GM06990 (cell line): ENCODE results near the gene AEBP2.
"Not testable (repeated sequence)": the region's sequence is repeated elsewhere in the genome, so short reads cannot be mapped to it uniquely, and the experiment has no call there.

Experiments used
- DNase-seq: peaks from one replicate; pipeline ENCODE4 v3.0.0-alpha.2; 2011; ENCODE audit not compliant: insufficient read length; ENCODE audit errors: extremely low read depth
- H3K27me3 ChIP-seq: replicated peaks from 2 replicates; pipeline ENCODE4 v1.6.0; 2011; ENCODE audit warnings: low read length; ENCODE audit not compliant: control insufficient read depth, insufficient read depth
- H3K36me3 ChIP-seq: 2 replicates; pipeline ENCODE4 v1.5.1; 2011; ENCODE audit warnings: low read length; ENCODE audit not compliant: control insufficient read depth, insufficient read depth
- H3K4me3 ChIP-seq: replicated peaks from 2 replicates; pipeline ENCODE4 v1.5.1; 2011; ENCODE audit warnings: low read depth, mild to moderate bottlenecking, control low read depth, low read length
- CTCF ChIP-seq: IDR thresholded peaks from 2 replicates; pipeline ENCODE4 v1.5.1; 2011; ENCODE audit warnings: low read length, control low read depth, mild to moderate bottlenecking, inconsistent platforms; ENCODE audit not compliant: insufficient read depth, poor library complexity, severe bottlenecking

Gene AEBP2

GRCh38 chr12:19419086-19419485 lies 20.2 kb upstream of the AEBP2 start:
- Histone ChIP-seq H3K36me3 (no peaks in the 10 kb centered on the region), H3K4me3 (no peak overlapping the region), H3K27me3 (no peaks in the 10 kb centered on the region)
- no peak for TF ChIP-seq CTCF
- DNase-seq, result no peak

- no peaks in the 10 kb centered on the region for H3K27me3 ChIP-seq
- no peak for TF ChIP-seq CTCF
- no peak overlapping the region for H3K4me3 ChIP-seq
- H3K36me3 ChIP-seq, result no peaks in the 10 kb centered on the region
- no peak for DNase-seq
Measured at GRCh38 chr12:19421503-19422282, 17.6 kb upstream of the AEBP2 start.

GRCh38 chr12:19423166-19423930 lies 15.9 kb upstream of the AEBP2 start:
- DNase-seq, result no peak
- Histone ChIP-seq H3K4me3 (no peak overlapping the region), H3K36me3 (no peaks in the 10 kb centered on the region), H3K27me3 (no peaks in the 10 kb centered on the region)
- no peak for TF ChIP-seq CTCF

- no peaks in the 10 kb centered on the region for H3K36me3 ChIP-seq
- no peak overlapping the region for H3K4me3 ChIP-seq
- DNase-seq, result no peak
- TF ChIP-seq CTCF, result no peak
- no peaks in the 10 kb centered on the region for H3K27me3 ChIP-seq
Measured at GRCh38 chr12:19428246-19428645, 11.0 kb upstream of the AEBP2 start.

- H3K36me3 ChIP-seq, DNase-seq, H3K27me3 ChIP-seq, H3K4me3 ChIP-seq: not testable (repeated sequence)
Measured at GRCh38 chr12:19429491-19429890, 9.8 kb upstream of the AEBP2 start.

GRCh38 chr12:19430988-19431387 lies 8.3 kb upstream of the AEBP2 start:
- TF ChIP-seq CTCF, result no peak
- H3K27me3 ChIP-seq, result no peaks in the 10 kb centered on the region
- no peak for DNase-seq
- H3K4me3 ChIP-seq, result no peak overlapping the region
- no peaks in the 10 kb centered on the region for H3K36me3 ChIP-seq
